H4 (cell line): Measurements from ENCODE around the gene SST. TPM values are rescaled to one million over a fixed set of nuclear protein-coding genes. Genes with fewer than 3 reads are reported as not detected.
A peak's percentile ranks its signal among the peaks of the same experiment; 100 is the strongest.
"Not testable (repeated sequence)": the region's sequence is repeated elsewhere in the genome, so short reads cannot be mapped to it uniquely, and the experiment has no call there.

Experiments used
- DNase-seq: peaks from one replicate; pipeline ENCODE4 v3.0.0-alpha.2; 2015; ENCODE audit warnings: low spot score
- total RNA-seq: library from RNA; depleted of rRNA; stranded (reverse); fragments of >200 nt; shearing (Covaris generic); gene quantifications from 2 replicates; pipeline ENCODE4 v1.2.3, GENCODE V29; 2014

Gene SST
- total RNA-seq, 1 experiment from 2014 or later: not detected

GRCh38 chr3:187684444-187684843, 14.2 kb upstream of the SST start:
- no peak for DNase-seq

GRCh38 chr3:187681756-187682155, 11.6 kb upstream of the SST start:
- not testable (repeated sequence) for DNase-seq

GRCh38 chr3:187679638-187680396, 9.6 kb upstream of the SST start:
- DNase-seq: peak; percentile 79

GRCh38 chr3:187678726-187679268, 8.6 kb upstream of the SST start:
- peak; percentile 77 for DNase-seq

- no peak for DNase-seq
Measured at GRCh38 chr3:187677604-187678003, 7.4 kb upstream of the SST start.

GRCh38 chr3:187673012-187673411, 2.8 kb upstream of the SST start:
- peak; percentile 51 for DNase-seq

- DNase-seq: no peak
Measured at GRCh38 chr3:187667526-187667925, 2.7 kb downstream of the SST start.

- DNase-seq: no peak
Measured at GRCh38 chr3:187665764-187666402, 4.3 kb downstream of the SST start.

GRCh38 chr3:187665010-187665409, 5.2 kb downstream of the SST start:
- no peak for DNase-seq

- no peak for DNase-seq
Measured at GRCh38 chr3:187662848-187663409, 7.3 kb downstream of the SST start.

GRCh38 chr3:187661267-187661666, 8.9 kb downstream of the SST start:
- no peak for DNase-seq

GRCh38 chr3:187651282-187651681, 18.9 kb downstream of the SST start:
- DNase-seq: no peak

- DNase-seq: no peak
Measured at GRCh38 chr3:187648177-187648576, 22.0 kb downstream of the SST start.

- DNase-seq: no peak
Measured at GRCh38 chr3:187646906-187647660, 23.1 kb downstream of the SST start.

- DNase-seq: not testable (repeated sequence)
Measured at GRCh38 chr3:187645379-187645778, 24.8 kb downstream of the SST start.

GRCh38 chr3:187642861-187643260, 27.3 kb downstream of the SST start:
- no peak for DNase-seq

- DNase-seq: no peak
Measured at GRCh38 chr3:187641320-187642016, 28.7 kb downstream of the SST start.

- DNase-seq: no peak
Measured at GRCh38 chr3:187640569-187641059, 29.6 kb downstream of the SST start.

- peak; percentile 33 for DNase-seq
Measured at GRCh38 chr3:187639927-187640568, 30.1 kb downstream of the SST start.

- DNase-seq: no peak
Measured at GRCh38 chr3:187636528-187636927, 33.7 kb downstream of the SST start.

- DNase-seq: peak; percentile 57
Measured at GRCh38 chr3:187630404-187630803, 39.8 kb downstream of the SST start.
